Skeletal muscle tissue (tissue), 4 donors: Measurements from ENCODE around the gene FAF1. TPM values are rescaled to one million over a fixed set of nuclear protein-coding genes. Genes with fewer than 3 reads are reported as not detected.
"Not testable (repeated sequence)": the region's sequence is repeated elsewhere in the genome, so short reads cannot be mapped to it uniquely, and the experiment has no call there.

Source experiments
- H3K27ac ChIP-seq: one replicate; pipeline ENCODE4 v1.7.0; 2013; ENCODE audit warnings: mild to moderate bottlenecking, low read depth, low read length, inconsistent platforms
- H3K27me3 ChIP-seq, 3 donors: one replicate each; pipeline ENCODE4 v1.7.0; 2013; ENCODE audit warnings: low read length in 3 of 3; ENCODE audit not compliant: control insufficient read depth in 3 of 3, insufficient read depth in 3 of 3
- H3K36me3 ChIP-seq, 3 donors: one replicate each; pipeline ENCODE4 v1.7.0; 2013; ENCODE audit warnings: low read length in 3 of 3; ENCODE audit not compliant: control insufficient read depth in 3 of 3, insufficient read depth in 3 of 3
- H3K4me1 ChIP-seq, 3 donors: one replicate each; pipeline ENCODE4 v1.7.0; 2013; ENCODE audit warnings: low read length in 3 of 3, mild to moderate bottlenecking in 3 of 3; ENCODE audit not compliant: control insufficient read depth in 3 of 3, insufficient read depth in 3 of 3
- H3K4me3 ChIP-seq, 3 donors: one replicate each; pipeline ENCODE4 v1.7.0; 2013; ENCODE audit warnings: low read length in 3 of 3
- H3K9ac ChIP-seq, 3 donors: one replicate each; pipeline ENCODE4 v1.7.0; 2013; ENCODE audit warnings: low read length in 3 of 3, mild to moderate bottlenecking in 3 of 3, moderate library complexity in 2 of 3, low read depth in 1 of 3
- H3K9me3 ChIP-seq, 3 donors: one replicate each; pipeline ENCODE4 v1.7.0; 2013; ENCODE audit warnings: low read length in 3 of 3; ENCODE audit not compliant: control insufficient read depth in 3 of 3
- total RNA-seq: library from RNA; depleted of rRNA; stranded (reverse); fragments of >200 nt; gene quantifications from one replicate; pipeline ENCODE4 v1.2.3, GENCODE V29; 2014
- donor health status: Osteomylitis.

Gene FAF1
- total RNA-seq, 1 donor from 2014 or later: 41.2 TPM

- H3K27ac ChIP-seq, H3K36me3 ChIP-seq, H3K9me3 ChIP-seq, H3K9ac ChIP-seq, H3K4me3 ChIP-seq, H3K27me3 ChIP-seq: not testable (repeated sequence)
- peaks cover 0 to 12% (median 7%) of the 10 kb centered on the region in 3 donors for H3K4me1 ChIP-seq
Observed at GRCh38 chr1:50826792-50827191, 133.3 kb downstream of the FAF1 start.

GRCh38 chr1:50822035-50822776, 137.9 kb downstream of the FAF1 start:
- no peaks in the 10 kb centered on the region for H3K4me1 ChIP-seq
- no peaks in the 10 kb centered on the region for H3K27me3 ChIP-seq
- H3K9me3 ChIP-seq: no peaks in the 10 kb centered on the region
- H3K27ac ChIP-seq: no peak overlapping the region
- H3K9ac ChIP-seq: no peak overlapping the region
- no peaks in the 10 kb centered on the region for H3K36me3 ChIP-seq
- no peak overlapping the region for H3K4me3 ChIP-seq

GRCh38 chr1:50820545-50820944, 139.5 kb downstream of the FAF1 start:
- no peaks in the 10 kb centered on the region for H3K36me3 ChIP-seq
- no peak overlapping the region for H3K4me3 ChIP-seq
- H3K4me1 ChIP-seq: no peaks in the 10 kb centered on the region
- H3K27ac ChIP-seq: no peak overlapping the region
- no peak overlapping the region for H3K9ac ChIP-seq
- no peaks in the 10 kb centered on the region for H3K27me3 ChIP-seq
- no peaks in the 10 kb centered on the region for H3K9me3 ChIP-seq

GRCh38 chr1:50812346-50812745, 147.7 kb downstream of the FAF1 start:
- Histone ChIP-seq H3K4me3 (no peak overlapping the region), H3K36me3 (no peaks in the 10 kb centered on the region), H3K4me1 (no peaks in the 10 kb centered on the region), H3K27ac (no peak overlapping the region), H3K9ac (no peak overlapping the region), H3K27me3 (no peaks in the 10 kb centered on the region), H3K9me3 (no peaks in the 10 kb centered on the region)

GRCh38 chr1:50808296-50808695, 151.8 kb downstream of the FAF1 start:
- Histone ChIP-seq H3K4me1 (no peaks in the 10 kb centered on the region), H3K9me3 (no peaks in the 10 kb centered on the region), H3K27me3 (no peaks in the 10 kb centered on the region), H3K36me3 (no peaks in the 10 kb centered on the region), H3K4me3 (no peak overlapping the region), H3K9ac (no peak overlapping the region), H3K27ac (no peak overlapping the region)

GRCh38 chr1:50796272-50796671, 163.8 kb downstream of the FAF1 start:
- no peak overlapping the region for H3K4me3 ChIP-seq
- H3K36me3 ChIP-seq: no peaks in the 10 kb centered on the region
- no peak overlapping the region for H3K9ac ChIP-seq
- H3K27me3 ChIP-seq: no peaks in the 10 kb centered on the region
- no peak overlapping the region for H3K27ac ChIP-seq
- no peaks in the 10 kb centered on the region for H3K9me3 ChIP-seq
- H3K4me1 ChIP-seq: peaks cover 0 to 3% (median 0%) of the 10 kb centered on the region in 3 donors

GRCh38 chr1:50793521-50793920, 166.5 kb downstream of the FAF1 start:
- Histone ChIP-seq H3K9me3 (no peaks in the 10 kb centered on the region), H3K4me3 (no peak overlapping the region), H3K4me1 (peaks cover 0 to 3% (median 0%) of the 10 kb centered on the region in 3 donors), H3K9ac (no peak overlapping the region), H3K36me3 (no peaks in the 10 kb centered on the region), H3K27me3 (no peaks in the 10 kb centered on the region), H3K27ac (no peak overlapping the region)

GRCh38 chr1:50787266-50787665, 172.8 kb downstream of the FAF1 start:
- H3K27me3 ChIP-seq: no peaks in the 10 kb centered on the region
- H3K4me1 ChIP-seq: no peaks in the 10 kb centered on the region
- H3K9me3 ChIP-seq: no peaks in the 10 kb centered on the region
- no peak overlapping the region for H3K9ac ChIP-seq
- H3K4me3 ChIP-seq: no peak overlapping the region
- peaks cover 0 to 1% (median 0%) of the 10 kb centered on the region in 3 donors for H3K36me3 ChIP-seq
- H3K27ac ChIP-seq: no peak overlapping the region

- no peaks in the 10 kb centered on the region for H3K27me3 ChIP-seq
- H3K4me1 ChIP-seq: peaks cover 0 to 5% (median 0%) of the 10 kb centered on the region in 3 donors
- no peaks in the 10 kb centered on the region for H3K9me3 ChIP-seq
- no peak overlapping the region for H3K27ac ChIP-seq
- H3K9ac ChIP-seq: no peak overlapping the region
- peaks cover 0 to 9% (median 5%) of the 10 kb centered on the region in 3 donors for H3K36me3 ChIP-seq
- peak overlapping the region; percentile 8 to 32 (median 15) for H3K4me3 ChIP-seq
Observed at GRCh38 chr1:50783286-50783685, 176.8 kb downstream of the FAF1 start.

GRCh38 chr1:50780797-50781196, 179.3 kb downstream of the FAF1 start:
- H3K4me1 ChIP-seq: peaks cover 0 to 5% (median 0%) of the 10 kb centered on the region in 3 donors
- no peak overlapping the region for H3K27ac ChIP-seq
- H3K9me3 ChIP-seq: no peaks in the 10 kb centered on the region
- H3K27me3 ChIP-seq: no peaks in the 10 kb centered on the region
- H3K9ac ChIP-seq: no peak overlapping the region
- H3K4me3 ChIP-seq: no peak overlapping the region
- peaks cover 0 to 9% (median 5%) of the 10 kb centered on the region in 3 donors for H3K36me3 ChIP-seq
